ENCODE measurements around the gene ARHGAP4. TPM values are rescaled to one million over a fixed set of nuclear protein-coding genes. Genes with fewer than 3 reads are reported as not detected.

ARHGAP4 gene
- total RNA-seq, 1 donor from 2014 or later = 69.8 TPM

DNA sequence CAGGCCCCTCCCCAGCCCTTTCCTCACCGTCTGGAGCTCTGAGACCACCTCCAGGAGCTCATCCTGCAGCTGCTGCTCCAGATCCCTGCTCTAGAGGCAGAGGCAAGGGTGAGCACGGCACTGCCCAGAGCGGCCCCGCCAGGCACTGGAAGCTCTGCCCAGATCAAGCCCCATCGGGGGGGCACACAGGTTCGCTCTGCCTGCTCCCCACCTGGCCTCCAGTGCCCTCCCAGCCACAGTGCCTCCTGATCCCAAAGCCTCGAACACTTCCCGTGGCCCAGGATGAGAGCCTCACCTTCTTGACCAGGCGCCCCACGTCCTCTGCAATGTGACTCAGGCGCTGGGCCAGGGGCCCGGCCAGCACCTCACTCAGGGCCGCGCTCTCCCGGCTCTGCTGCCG is 5.0 kb downstream of the ARHGAP4 start:
- Histone ChIP-seq H3K4me3 (no peak overlapping the region), H3K4me1 (peaks cover 13% of the 10 kb centered on the region), H3K9me3 (no peaks in the 10 kb centered on the region), H3K27ac (no peak overlapping the region), H3K27me3 (no peaks in the 10 kb centered on the region), H3K36me3 (no peaks in the 10 kb centered on the region)
- TF ChIP-seq CTCF (IDR thresholded peaks at IDR 0.05) = no peak
- ATAC-seq = no peak
- intact Hi-C loops (cut with DNase I) = no loop called here
- DNase-seq = no peak

DNA sequence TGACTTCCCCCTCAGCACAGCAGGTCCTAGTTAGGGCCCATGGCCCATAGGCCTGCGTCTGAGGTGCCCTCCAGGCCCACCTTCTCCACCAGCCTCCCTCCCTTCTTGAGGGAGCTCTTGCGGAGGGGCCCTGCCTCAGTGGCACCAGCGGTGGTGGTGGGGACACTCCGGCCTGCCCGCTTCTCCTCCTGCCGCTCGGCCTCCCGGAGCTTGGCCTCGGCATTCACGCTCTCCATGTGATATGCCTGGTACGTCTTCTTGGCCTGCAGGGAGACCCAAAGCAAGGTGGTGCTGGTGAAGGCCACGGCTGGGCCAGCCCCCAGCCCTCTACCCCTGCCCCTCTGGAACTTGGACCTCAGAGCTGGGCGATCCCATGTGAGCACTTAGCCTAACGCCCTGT is 5.5 kb downstream of the ARHGAP4 start:
- DNase-seq (no peak), ATAC-seq (no peak)
- Histone ChIP-seq H3K4me3 (no peak overlapping the region), H3K27me3 (no peaks in the 10 kb centered on the region), H3K27ac (no peak overlapping the region), H3K4me1 (peaks cover 13% of the 10 kb centered on the region), H3K36me3 (no peaks in the 10 kb centered on the region), H3K9me3 (no peaks in the 10 kb centered on the region)
- intact Hi-C loops (cut with DNase I) = no loop called here
- TF ChIP-seq CTCF (IDR thresholded peaks at IDR 0.05) = no peak

- intact Hi-C loops (cut with DNase I) = no loop called here
- H3K9me3 ChIP-seq = no peaks in the 10 kb centered on the region
- no peak overlapping the region for H3K4me3 ChIP-seq
- H3K27ac ChIP-seq = no peak overlapping the region
- H3K27me3 ChIP-seq = no peaks in the 10 kb centered on the region
- peaks cover 13% of the 10 kb centered on the region for H3K4me1 ChIP-seq
- DNase-seq = no peak
- ATAC-seq = no peak
- no peaks in the 10 kb centered on the region for H3K36me3 ChIP-seq
- TF ChIP-seq CTCF (IDR thresholded peaks at IDR 0.05) = no peak
Measured at GRCh38 chrX:153919281-153919680, 6.8 kb downstream of the ARHGAP4 start.

GRCh38 chrX:153917869-153918268 is 8.2 kb downstream of the ARHGAP4 start:
- H3K27me3 ChIP-seq = no peaks in the 10 kb centered on the region
- no peaks in the 10 kb centered on the region for H3K36me3 ChIP-seq
- H3K27ac ChIP-seq = no peak overlapping the region
- intact Hi-C loops (cut with DNase I) = no loop called here
- ATAC-seq (no peak), DNase-seq (no peak)
- H3K9me3 ChIP-seq = no peaks in the 10 kb centered on the region
- no peak for TF ChIP-seq CTCF (IDR thresholded peaks at IDR 0.05)
- H3K4me1 ChIP-seq = peaks cover 4% of the 10 kb centered on the region
- H3K4me3 ChIP-seq = no peak overlapping the region

DNA sequence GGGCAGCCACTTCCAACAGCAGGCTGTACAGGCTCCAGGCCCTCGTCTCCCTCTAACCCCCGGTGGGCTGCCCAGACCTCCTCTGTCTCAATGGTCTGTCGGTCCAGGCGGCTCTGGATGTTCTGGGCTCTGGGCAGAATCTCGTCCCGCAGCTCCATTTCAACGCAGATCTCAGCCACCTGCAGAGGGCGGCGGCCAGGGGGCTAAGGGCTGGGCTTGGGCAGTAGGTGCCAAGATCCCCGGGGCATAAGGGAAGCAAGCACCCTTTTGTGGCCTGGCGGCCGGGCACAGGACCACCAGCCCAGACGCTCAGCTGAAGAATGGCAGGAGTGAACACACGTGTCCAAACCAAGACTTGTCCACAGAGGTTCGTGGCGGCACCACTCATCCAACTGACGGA is 12.4 kb downstream of the ARHGAP4 start:
- Histone ChIP-seq H3K27me3 (no peaks in the 10 kb centered on the region), H3K4me3 (no peak overlapping the region), H3K4me1 (no peaks in the 10 kb centered on the region), H3K36me3 (no peaks in the 10 kb centered on the region), H3K9me3 (no peaks in the 10 kb centered on the region), H3K27ac (no peak overlapping the region)
- DNase-seq = no peak
- intact Hi-C loops (cut with DNase I) = no loop called here
- TF ChIP-seq CTCF (IDR thresholded peaks at IDR 0.05) = no peak
- no peak for ATAC-seq

DNA sequence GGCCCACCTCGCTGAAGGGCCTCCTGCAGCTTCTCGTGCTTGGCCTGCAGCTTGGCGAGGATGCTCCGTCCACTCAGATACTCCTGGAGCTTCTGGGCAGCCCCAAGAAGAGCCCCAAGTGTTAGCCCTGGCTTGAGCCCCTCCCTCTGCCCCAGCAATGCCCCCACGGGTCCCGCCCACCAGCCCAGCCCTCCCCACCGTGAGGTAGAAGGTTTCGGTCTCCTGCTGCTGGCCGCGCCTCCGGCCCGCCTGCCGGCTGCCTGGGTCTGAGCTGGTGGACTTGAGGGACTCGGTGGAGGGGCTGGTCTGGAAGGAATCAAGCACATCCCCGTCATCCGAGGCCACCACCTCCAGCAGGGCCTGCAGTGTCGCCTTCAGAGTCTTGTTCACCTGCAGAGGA is 12.9 kb downstream of the ARHGAP4 start:
- no peak overlapping the region for H3K27ac ChIP-seq
- no peaks in the 10 kb centered on the region for H3K27me3 ChIP-seq
- no peak for ATAC-seq
- no peaks in the 10 kb centered on the region for H3K36me3 ChIP-seq
- TF ChIP-seq CTCF (IDR thresholded peaks at IDR 0.05) = no peak
- no peaks in the 10 kb centered on the region for H3K4me1 ChIP-seq
- DNase-seq = no peak
- intact Hi-C loops (cut with DNase I) = no loop called here
- H3K4me3 ChIP-seq = no peak overlapping the region
- no peaks in the 10 kb centered on the region for H3K9me3 ChIP-seq

Data from upper lobe of right lung (tissue), 1 donor.